Measurements from ENCODE around the gene KIR2DL1. TPM values are rescaled to one million over a fixed set of nuclear protein-coding genes. Genes with fewer than 3 reads are reported as not detected.
"Not testable (repeated sequence)": the region's sequence is repeated elsewhere in the genome, so short reads cannot be mapped to it uniquely, and the experiment has no call there.

KIR2DL1 gene
- total RNA-seq, 4 donors from 2014 or later: not detected

DNA sequence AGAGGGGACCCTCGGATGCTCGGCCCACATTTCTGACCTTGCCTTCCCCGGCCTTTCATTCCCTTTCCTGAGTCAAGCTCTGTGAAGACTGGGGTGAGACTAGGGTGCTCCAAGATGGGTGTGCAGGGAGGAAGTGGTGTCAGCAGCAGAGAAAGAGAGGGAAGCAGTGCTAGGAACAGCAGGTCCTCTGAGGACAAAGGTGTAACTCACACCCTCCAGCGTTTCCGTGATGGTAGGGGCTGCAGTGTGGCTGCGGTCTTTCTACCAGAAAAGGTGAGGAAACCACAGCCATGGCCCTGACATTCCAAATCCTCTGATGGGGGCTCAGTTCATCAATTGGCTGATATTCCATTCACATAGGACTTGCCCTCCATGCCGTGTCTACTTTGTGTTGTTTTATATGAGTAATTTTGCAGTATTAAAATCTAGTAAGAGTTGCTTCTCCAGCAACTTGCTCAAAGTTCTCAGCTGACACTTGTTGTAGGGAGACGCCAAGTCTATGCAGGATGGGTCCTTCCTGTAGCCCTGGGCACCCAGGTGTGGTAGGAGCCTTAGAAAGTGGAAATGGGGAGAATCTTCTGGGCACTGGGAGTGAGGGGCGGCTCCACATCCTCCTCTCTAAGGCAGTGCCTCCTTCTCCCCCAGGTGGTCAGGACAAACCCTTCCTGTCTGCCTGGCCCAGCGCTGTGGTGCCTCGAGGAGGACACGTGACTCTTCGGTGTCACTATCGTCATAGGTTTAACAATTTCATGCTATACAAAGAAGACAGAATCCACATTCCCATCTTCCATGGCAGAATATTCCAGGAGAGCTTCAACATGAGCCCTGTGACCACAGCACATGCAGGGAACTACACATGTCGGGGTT, 48.3 kb downstream of the KIR2DL1 start:
- Histone ChIP-seq H3K4me3 (no peak overlapping the region), H3K4me1 (no peaks in the 10 kb centered on the region)

DNA sequence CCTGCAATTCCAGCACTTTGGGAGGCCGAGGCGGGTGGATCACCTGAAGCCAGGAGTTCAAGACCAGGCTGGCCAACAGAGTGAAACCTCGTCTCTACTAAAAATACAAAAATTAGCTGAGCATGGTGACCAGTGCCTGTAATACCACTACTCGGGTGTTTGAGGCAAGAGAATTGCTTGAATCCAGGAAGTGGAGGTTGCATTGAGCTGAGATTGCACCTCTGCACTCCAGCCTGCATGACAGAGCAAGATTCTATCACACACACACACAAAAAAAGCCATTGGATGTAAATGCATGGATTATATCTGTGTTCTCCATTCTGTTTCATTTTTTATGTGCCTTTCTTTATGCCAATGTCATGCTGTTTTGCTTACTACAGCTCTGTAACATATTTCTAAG, 54.8 kb downstream of the KIR2DL1 start:
- intact Hi-C loops (cut with DNase I; ENCODE audit: low total_unique reads): not testable (repeated sequence)

More for the DNA sequence above, 48.3 kb downstream of the KIR2DL1 start:
- intact Hi-C loops (cut with DNase I; ENCODE audit: low total_unique reads): no loop called here
- no peaks in the 10 kb centered on the region for H3K27me3 ChIP-seq
- H3K27ac ChIP-seq: no peak overlapping the region
- no peak for DNase-seq
- no peaks in the 10 kb centered on the region for H3K36me3 ChIP-seq
- TF ChIP-seq, protein P1, sequence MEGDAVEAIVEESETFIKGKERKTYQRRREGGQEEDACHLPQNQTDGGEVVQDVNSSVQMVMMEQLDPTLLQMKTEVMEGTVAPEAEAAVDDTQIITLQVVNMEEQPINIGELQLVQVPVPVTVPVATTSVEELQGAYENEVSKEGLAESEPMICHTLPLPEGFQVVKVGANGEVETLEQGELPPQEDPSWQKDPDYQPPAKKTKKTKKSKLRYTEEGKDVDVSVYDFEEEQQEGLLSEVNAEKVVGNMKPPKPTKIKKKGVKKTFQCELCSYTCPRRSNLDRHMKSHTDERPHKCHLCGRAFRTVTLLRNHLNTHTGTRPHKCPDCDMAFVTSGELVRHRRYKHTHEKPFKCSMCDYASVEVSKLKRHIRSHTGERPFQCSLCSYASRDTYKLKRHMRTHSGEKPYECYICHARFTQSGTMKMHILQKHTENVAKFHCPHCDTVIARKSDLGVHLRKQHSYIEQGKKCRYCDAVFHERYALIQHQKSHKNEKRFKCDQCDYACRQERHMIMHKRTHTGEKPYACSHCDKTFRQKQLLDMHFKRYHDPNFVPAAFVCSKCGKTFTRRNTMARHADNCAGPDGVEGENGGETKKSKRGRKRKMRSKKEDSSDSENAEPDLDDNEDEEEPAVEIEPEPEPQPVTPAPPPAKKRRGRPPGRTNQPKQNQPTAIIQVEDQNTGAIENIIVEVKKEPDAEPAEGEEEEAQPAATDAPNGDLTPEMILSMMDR (IDR thresholded peaks at IDR 0.05): no peak
- TF ChIP-seq POLR2A (IDR thresholded peaks at IDR 0.05): no peak
- no peaks in the 10 kb centered on the region for H3K9me3 ChIP-seq

DNA sequence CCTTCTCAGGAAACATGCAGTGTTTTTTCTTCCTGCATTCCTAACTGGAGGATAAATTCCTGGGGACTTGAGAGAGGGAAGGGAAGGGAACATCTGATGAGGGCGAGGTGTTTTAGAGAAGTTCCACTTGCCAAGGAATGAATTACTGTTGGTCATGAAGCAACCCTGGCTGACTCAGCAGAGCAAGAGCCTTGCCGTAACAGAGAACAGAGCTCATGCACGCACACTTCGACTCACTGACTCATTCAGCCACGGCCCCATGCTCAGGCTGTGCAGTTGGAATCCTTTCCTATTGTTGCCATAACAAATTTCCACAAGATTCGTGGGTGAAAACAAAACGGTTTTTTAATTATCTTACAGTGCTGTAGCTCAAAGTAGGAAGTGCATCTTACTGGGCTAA, 55.7 kb downstream of the KIR2DL1 start:
- H3K4me1 ChIP-seq; H3K9me3 ChIP-seq; DNase-seq; H3K27ac ChIP-seq; H3K27me3 ChIP-seq; H3K4me3 ChIP-seq; H3K36me3 ChIP-seq; intact Hi-C loops (cut with DNase I; ENCODE audit: low total_unique reads): not testable (repeated sequence)

More for the DNA sequence above, 54.8 kb downstream of the KIR2DL1 start:
- H3K4me1 ChIP-seq, H3K9me3 ChIP-seq, H3K4me3 ChIP-seq, H3K27ac ChIP-seq, H3K27me3 ChIP-seq, H3K36me3 ChIP-seq, DNase-seq: not testable (repeated sequence)

DNA sequence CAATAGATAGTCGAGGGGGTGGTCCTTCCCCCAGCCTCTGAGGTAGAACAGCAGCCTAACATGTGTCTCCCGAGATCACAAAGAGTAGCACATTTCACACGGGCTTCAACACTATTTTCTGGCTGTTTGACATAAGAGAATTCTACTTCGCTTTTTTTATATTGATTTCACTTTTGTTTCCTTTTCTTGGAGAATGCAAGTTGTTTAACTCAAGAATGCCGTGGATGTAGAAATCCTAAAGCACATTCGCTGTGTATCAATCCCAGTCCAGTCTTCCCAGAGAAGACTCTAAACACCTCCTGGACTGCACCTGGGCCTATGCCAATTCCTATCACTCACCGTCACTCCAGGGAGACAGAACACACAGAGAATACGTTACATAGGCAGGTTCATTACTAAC, 58.5 kb downstream of the KIR2DL1 start:
- H3K27ac ChIP-seq; H3K36me3 ChIP-seq; H3K27me3 ChIP-seq; H3K9me3 ChIP-seq; H3K4me1 ChIP-seq; DNase-seq; intact Hi-C loops (cut with DNase I; ENCODE audit: low total_unique reads); H3K4me3 ChIP-seq: not testable (repeated sequence)

DNA sequence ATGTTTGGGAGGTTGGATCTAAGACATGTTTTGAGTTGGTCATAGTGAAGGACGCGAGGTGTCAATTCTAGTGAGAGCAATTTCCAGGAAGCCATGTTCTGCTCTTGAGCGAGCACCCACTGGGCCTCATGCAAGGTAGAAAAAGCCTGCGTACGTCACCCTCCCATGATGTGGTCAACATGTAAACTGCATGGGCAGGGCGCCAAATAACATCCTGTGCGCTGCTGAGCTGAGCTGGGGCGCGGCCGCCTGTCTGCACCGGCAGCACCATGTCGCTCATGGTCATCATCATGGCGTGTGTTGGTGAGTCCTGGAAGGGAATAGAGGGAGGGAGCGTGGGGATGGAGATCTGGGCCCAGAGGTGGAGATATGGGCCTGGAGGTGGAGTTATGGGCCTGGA, 62.9 kb downstream of the KIR2DL1 start, which contains the start of gene KIR2DS4:
TSS of gene KIR2DS4 (plus strand) at position 181 of the 400 bp plus-strand sequence.
- H3K27me3 ChIP-seq; H3K9me3 ChIP-seq; intact Hi-C loops (cut with DNase I; ENCODE audit: low total_unique reads); DNase-seq; H3K4me3 ChIP-seq; H3K27ac ChIP-seq; H3K36me3 ChIP-seq; H3K4me1 ChIP-seq: not testable (repeated sequence)

Small RNA genes within 50 kb of the gene (small RNA-seq; reads per million reads assigned to genes)
- gene KIR3DP1: not detected

Other genes with a start within 250 kb of the KIR2DL1 start
- gene LILRA2, start 196.0 kb upstream of the KIR2DL1 start, total RNA-seq: 1 to 10 TPM in 2 of 4 donors, under 1 TPM in 1, not detected in 1; 0.48 to 2.6 (median 1.6) TPM
- gene LILRA1, start 176.2 kb upstream of the KIR2DL1 start, total RNA-seq: under 1 TPM in 3 of 4 donors, not detected in 1; 0.21 to 0.91 (median 0.29) TPM
- gene LILRB1, start 139.3 kb upstream of the KIR2DL1 start, total RNA-seq: 1 to 10 TPM in 2 of 4 donors, not detected in 2; 1.2 to 3.9 TPM
- gene LILRB4, start 106.8 kb upstream of the KIR2DL1 start, total RNA-seq: 1 to 10 TPM in 1 of 4 donors, under 1 TPM in 1, not detected in 2; 0.48 to 1.5 TPM
- not detected for gene KIR3DL3, start 45.4 kb upstream of the KIR2DL1 start, total RNA-seq
- gene KIR2DL3, start 31.3 kb upstream of the KIR2DL1 start, total RNA-seq: not detected
- gene KIR2DL4, start 33.8 kb downstream of the KIR2DL1 start, total RNA-seq: not detected
- gene KIR3DL1, start 46.7 kb downstream of the KIR2DL1 start, total RNA-seq: under 1 TPM in 1 of 4 donors, not detected in 3; 0.14 TPM
- not detected for gene KIR2DS4, start 62.9 kb downstream of the KIR2DL1 start, total RNA-seq
- under 1 TPM in 1 of 4 donors, not detected in 3; 0.37 TPM for gene KIR3DL2, start 80.7 kb downstream of the KIR2DL1 start, total RNA-seq
- gene FCAR, start 104.4 kb downstream of the KIR2DL1 start, total RNA-seq: 10 to 100 TPM in 1 of 4 donors, 1 to 10 TPM in 1, under 1 TPM in 2; 0.40 to 20.0 (median 1.4) TPM
- gene NCR1, start 136.4 kb downstream of the KIR2DL1 start, total RNA-seq: 1 to 10 TPM in 1 of 4 donors, not detected in 3; 1.1 TPM
- gene NLRP7, start 177.7 kb downstream of the KIR2DL1 start, total RNA-seq: 1 to 10 TPM in 1 of 4 donors, not detected in 3; 1.4 TPM
- gene NLRP2, start 196.6 kb downstream of the KIR2DL1 start, total RNA-seq: 1 to 10 TPM in 2 of 4 donors, not detected in 2; 1.2 to 8.4 TPM